ENCODE results near the gene KRTAP10-9.
"Not testable (repeated sequence)": the region's sequence is repeated elsewhere in the genome, so short reads cannot be mapped to it uniquely, and the experiment has no call there.

Gene KRTAP10-9, protein sequence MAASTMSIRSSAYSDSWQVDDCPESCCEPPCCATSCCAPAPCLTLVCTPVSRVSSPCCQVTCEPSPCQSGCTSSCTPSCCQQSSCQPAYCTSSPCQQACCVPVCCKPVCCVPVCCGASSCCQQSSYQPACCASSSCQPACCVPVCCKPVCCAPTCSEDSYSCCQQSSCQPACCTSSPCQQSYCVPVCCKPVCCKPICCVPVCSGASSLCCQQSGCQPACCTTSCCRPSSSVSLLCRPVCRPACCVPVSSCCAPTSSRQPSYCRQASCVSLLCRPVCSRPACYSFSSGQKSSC

DNA sequence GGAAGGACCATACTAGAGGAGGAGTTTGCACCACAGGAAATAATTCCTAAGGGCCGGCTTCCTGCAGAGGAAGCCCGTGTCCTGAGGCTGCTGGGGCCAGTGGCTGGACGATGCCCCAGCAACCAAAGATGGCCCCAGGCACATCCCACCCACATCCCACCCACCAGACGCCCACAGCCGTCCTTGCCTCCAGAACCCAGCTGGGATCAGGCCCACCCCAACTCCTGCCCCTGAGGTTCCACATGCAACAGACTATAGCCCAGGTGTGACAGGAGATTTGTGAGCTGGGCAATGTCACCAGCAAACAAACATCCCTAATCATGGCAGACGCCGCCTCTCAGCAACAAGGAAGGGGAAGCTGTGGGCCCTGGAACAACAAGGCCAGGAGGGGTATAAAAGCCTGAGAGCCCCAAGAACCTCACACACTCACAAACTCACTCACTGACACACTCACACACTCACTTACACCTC, at the start of gene KRTAP10-9:
Gene KRTAP10-9 (plus strand): TSS at position 421 of the 471 bp plus-strand sequence. CDS start 79 bp downstream, outside the sequence.
- DNase-seq, result no peak

DNA sequence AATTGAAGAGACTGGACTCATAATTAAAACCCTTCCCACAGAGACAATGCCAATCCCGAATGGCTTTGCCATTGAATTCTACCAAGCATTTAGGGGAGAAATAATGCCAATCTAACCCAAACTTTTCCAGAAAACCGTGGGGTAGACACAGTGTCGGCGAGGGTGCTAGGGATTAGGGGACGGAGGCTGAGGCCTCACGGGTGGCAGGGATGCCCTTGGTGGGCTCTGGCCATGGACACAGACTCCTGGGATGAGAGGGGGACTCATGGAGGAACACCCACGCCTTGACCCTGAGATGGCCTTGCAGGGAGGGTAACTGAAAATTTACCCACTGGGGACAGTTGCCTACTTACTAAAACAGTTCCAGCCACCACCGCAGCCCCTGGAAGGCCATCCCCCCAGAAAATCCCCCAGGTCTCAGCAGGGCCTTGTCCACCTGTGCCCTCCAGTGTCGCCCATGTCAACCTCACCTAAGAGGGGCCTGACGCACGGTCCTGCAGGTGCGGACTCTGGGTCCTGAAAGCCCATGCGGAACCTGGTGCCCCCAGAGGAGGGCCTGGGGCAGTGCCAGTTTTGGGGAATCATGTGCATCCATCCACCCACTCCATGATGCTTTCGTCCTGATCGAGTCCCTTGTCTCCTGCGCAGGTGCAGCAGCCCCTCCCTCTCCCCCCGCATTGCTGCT, 48.4 kb upstream of the KRTAP10-9 start:
- no peak for DNase-seq

DNA sequence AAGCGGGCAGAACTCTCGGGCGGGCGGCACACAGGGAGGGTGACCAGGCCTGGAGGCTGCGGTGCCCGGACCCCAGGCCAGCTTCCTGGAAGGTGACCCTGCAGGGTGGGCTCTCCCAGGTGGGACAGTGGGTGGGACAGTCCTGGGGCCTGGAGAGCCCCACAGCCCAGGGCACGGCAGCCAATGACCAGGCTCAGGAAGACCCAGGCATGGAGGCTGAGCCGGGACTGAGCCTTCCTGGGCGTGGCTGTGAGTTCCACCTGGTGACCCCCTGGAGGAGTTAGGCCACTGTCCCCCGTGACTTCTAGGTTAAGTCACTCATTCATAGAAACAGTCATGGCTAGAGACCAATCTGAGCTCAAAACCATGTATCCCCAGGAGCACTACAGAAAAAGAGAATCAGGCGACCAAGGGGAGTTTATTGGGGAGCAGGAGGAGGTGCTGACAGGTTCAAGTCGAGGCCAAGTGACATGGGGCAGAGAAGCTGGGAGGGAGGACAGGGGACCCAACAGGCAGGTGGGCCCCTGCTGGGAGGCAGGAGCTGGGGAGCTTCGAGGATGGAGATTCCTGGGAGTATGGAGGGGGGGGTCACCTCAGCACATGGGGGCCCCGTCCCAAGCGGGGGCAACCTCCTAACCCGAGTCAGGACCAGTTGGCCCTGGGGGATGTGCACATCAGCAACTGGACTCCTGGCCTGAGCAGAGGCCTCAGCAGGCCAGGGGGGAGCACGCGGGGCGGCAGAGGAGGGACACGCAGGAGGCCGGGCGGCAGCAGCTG, 47.6 kb upstream of the KRTAP10-9 start:
- no peak for DNase-seq

DNA sequence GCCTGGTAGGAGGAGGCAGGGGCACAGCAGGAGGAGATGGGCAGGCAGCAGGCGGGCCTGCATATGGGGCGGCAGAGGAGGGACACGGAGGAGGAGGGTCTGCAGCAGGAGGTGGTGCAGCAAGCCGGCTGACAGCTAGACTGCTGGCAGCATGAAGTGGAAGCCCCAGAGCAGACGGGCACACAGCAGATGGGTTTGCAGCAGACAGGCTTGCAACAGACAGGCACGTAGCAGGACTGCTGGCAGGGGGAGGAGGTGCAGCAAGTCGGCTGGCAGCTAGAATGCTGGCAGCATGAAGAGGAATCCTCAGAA, 47.1 kb upstream of the KRTAP10-9 start:
- no peak for DNase-seq

DNA sequence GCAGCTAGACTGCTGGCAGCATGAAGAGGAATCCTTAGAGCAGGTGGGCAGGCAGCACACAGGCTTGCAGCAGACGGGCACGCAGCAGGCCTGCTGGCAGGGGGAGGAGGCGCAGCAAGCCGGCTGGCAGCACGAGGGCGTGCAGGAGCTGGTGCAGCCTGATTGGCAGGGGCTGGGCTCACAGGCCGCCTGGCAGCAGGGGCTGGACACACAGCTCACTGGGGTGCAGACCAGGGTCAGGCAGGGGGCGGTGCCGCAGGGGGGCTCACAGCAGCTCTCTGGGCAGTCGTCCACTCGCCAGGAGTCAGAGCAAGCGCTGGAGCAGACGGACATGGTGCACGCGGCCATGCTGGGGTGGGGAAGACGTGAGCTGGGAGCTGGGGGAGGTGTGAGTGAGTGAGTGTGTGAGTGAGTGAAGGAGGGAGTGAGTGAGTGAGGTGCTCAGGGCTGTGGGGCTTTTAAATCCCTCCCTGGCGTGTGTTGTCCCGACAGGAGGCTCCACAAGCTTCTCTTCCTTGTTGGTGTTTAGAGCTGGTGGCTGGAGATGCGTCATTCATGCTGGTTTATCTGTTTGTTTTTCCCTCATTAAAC, 46.6 kb upstream of the KRTAP10-9 start, which contains the start of gene KRTAP10-5:
Gene KRTAP10-5 (minus strand): TSS at position 374 of the 591 bp plus-strand sequence. CDS start 26 bp downstream, at position 348.
- DNase-seq, result not testable (repeated sequence)

DNA sequence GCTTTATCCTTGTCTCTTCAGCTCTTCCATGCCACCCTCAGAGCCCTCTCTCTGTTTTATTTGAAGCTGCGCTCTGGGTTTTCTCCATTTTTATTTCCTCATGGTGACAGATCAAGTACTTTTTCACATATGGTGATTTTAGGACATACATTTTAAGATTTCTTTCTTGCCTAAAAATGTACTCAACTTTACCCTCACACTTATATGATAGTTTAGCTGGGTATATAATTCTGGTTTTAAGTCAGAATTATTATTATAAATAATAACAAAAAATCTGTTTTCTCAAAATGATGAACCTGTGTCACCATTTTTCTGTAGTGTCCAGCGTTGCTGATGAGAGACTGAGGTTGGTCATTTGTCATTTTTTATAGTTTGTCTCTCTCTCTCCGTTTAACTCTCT, 45.7 kb upstream of the KRTAP10-9 start:
- no peak for DNase-seq

DNA sequence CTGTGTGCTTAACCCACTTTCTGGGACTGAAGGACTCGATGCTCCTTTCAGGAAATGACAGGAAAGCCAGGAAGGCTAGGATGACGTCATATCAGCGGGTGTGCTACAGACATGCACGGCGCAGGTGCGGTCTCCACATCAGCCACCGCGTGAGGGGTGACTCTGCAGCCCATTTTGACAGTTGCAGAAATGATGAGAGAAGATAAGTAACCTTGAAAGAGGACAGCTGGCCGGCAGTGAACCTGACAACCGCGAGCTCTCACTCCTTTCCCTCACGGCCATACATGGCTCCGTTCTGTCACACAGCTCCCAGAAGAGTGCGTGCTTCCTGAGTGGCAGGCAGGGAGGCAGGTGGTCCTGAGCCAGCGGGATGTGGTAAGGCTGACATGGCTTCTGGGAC, 44.8 kb upstream of the KRTAP10-9 start:
- no peak for DNase-seq

DNA sequence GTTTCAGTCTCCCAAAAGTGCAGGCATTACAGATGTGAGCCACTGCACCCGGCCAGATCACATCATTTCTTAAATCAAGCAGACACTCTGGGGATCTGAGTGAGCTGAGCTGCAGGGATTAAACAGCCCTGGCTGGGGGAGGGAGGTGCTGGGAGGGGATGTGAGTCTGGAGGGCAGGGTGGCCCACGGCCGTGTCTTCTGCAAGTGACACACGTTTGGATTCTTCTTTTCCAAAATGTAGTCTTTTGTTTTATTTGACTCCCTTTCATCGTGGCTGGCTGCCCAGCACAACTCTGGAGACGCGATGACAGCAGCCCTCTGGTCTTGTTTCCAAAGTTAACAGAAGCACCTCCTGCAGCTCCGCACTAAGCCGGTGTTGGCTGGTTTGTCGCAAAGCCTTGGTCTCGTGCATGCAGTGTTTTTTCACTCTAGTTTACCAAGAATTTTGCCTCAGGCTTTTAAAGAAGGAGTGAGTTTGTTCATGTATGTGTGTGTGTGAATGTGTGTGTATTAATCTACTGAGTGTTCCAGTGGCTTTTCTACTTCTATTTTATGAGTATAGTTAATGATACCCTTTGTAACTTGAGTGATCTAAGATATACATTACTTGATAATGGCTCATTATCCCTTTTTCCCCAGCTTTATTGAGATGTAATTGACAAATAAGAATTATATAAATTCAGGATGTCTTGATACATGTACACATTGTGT, 43.6 kb upstream of the KRTAP10-9 start:
- DNase-seq, result no peak

DNA sequence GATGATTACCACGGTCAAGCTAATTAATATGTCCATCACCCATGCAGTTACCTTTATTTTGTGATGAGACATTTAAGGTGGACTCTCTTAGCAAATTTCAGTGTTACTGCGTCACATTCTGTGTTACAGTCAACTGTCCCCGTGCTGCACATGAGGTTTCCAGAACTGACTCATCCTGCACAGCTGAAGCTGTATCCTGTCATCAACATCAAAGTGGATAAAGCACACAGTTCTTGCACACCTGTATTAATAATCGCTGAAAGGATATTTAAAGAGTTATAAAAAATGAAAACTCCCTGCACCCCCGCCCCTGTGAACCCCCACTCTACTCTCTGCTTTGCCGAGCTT, 43.1 kb upstream of the KRTAP10-9 start:
- DNase-seq, result no peak

DNA sequence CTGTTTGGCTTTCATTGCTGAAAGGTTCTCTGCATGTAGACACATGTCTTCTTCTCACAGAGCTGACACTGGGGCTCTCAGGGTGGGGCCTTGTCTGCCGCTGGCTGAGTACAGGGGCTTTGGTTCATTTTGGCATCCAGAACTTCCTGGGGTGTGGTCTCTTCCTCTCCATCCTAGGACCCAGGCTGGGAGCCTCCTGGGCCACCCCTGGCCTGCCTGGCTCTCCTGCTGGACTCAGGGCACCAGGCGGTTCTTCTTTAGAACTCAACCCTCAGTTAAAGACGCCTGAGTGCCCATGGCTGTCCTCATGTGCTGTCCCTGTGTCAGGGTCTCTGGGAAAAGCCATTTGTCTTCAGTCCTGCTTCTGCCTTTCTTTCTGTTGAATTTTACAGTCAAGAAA, 41.0 kb upstream of the KRTAP10-9 start:
- DNase-seq, result no peak

DNA sequence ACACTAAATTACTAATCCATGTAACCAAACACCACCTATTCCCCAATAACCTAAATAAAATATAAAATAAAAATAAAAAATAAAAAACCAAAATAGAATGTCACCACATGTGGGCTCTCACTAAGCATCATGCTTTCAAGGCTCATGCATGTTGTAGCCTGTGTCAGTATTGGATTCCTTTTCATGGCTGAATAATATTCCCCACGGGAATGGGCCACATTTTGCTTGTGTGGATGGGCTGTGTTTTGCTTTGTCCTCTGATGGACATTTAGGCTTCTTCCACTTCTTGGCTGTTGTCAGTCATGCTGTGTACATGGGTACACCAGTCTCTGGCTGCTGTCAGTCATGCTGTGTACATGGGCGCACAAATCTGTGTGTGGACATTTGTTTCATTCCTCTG, 37.8 kb upstream of the KRTAP10-9 start:
- DNase-seq, result no peak

DNA sequence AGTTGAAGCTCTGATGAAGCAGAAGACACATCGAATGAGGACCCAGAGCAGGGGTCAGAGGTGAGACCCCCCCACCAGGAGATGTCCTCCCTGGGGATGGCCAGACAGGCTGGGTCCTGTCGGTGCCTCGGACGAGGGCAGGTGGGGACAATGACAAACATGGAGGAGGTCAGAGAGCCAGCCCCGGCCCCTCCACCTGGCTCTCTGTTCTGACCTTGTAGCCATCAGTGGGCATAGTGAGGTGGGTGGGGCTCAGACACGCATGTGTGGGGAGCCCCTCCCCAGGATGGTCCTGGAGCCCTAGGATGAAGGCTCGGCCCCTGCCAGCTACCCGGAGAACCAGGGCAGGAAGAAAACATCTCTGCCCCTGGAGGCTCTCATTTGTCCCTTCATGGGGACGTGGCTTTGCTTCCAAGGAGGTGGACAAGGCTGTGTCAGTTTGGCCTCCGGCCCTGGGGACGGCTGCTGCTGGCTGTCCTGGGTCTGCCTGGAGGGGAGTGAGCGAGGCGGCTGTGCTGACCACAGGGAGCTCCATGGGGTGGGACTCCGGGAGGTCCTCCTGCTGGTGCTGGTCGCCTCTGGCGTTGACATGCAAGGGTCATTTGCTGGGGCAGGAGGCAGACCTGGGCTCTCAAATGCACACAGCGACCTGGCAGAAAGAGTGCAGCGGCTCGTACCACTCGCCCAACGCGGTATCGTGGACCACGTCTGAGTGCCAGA, 37.1 kb upstream of the KRTAP10-9 start:
- DNase-seq, result no peak

DNA sequence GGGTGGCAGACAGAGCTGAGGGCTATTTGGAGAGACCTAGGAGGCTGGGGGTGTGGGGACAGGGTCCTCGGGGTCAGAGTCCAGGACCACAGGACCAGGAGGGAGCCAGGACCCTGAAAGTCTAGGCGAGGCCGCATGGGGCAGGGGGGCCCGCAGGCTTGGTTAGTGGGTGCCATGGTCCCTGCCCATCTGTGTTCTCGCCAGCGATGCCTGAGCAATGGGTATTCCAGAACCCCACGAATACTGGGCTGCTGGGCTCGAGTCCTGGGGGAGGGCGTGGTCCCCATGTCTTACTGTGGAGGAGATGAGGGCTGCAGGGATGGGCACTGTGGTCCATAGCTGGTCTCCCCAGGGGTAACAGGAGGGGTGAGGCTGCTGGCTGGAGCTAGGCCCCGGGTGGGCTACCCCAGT, 36.6 kb upstream of the KRTAP10-9 start:
- no peak for DNase-seq

DNA sequence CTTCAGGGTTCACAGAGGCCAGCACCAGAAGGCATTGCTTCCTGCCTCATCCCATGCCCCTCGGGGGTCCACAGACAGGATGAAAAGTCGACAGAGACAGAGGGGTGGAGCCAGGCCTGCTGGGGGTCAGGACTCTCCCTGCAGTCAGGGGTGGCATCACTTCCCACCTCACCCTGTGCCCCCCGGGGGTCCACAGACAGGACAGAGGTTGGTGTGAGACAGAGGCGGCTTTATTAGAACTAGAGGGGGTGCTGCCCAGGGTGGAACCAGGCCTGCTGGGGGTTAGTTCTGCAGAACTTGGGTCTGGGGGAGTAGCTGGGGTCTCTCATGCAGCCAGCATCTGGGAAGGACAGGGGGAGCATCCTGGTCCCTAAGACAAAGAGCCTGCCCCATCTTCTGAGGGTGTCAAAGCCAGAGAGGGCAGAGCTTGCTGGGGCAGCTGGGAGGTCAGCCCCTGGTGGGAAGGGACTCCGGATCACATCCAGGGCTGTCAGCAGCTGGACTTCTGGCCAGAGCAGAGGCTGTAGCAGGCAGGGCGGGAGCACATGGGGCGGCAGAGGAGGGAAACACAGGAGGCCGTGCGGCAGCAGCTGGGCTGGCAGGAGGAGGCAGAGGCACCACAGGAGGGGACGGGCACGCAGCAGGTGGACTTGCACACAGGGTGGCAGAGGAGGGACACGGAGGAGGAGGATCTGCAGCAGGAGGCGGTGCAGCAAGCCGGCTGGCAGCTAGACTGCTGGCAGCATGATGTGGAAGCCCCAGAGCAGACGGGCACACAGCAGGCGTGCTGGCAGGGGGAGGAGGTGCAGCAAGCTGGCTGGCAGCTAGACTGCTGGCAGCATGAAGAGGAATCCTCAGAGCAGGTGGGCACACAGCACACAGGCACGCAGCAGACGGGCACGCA, 35.7 kb upstream of the KRTAP10-9 start:
- DNase-seq, result not testable (repeated sequence)

DNA sequence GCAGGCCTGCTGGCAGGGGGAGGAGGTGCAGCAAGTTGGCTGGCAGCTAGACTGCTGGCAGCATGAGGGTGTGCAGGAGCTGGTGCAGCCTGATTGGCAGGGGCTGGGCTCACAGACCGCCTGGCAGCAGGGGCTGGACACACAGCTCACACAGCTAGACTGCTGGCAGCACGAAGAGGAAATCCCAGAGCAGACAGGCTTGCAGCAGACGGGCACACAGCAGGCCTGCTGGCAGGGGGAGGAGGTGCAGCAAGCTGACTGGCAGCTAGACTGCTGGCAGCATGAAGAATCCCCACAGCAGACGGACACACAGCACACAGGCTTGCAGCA, 35.1 kb upstream of the KRTAP10-9 start:
- DNase-seq, result not testable (repeated sequence)

DNA sequence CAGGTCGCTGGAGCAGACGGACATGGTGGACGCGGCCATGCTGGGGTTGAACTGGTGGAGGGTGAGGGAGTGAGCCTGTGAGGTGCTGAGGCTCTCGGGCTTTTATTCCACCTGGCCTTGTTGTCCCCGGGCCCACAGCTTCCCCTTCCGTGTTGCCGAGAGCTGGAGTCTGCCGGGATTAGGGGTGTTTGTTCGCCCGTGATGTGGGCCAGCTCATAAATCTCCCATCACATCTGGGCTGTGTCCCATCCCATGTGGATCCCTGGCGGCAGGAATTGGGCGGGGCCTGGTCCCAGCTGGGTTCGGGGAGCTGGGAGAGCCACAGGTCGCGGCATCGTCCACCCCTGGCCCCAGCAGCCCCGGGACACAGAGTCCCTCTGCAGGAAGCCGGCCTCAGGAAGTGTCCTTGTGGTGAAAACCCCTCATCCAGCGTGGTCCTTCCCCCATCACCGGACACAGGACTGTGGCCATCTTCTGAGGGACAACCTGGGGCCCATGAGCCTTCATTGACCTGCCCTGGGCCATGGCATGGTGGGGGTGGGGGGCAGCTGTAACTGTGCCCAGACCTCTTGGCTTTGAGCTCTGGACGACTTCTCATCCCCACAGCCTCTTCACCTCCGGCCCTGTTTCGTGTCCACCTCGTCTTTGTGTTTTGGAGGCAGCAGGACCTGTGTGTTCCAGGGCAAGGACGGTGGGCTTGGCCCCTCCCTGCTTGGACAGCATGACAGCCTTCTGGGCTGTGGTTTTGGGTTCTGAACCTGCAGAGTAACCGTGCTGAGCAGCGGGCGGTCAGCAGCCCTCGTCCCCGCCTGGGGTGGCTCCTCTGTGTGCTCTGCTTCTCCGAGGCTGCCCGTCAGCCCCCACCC, 34.2 kb upstream of the KRTAP10-9 start, which contains the start of gene KRTAP10-6:
Gene KRTAP10-6 (minus strand): TSS at position 60 of the 866 bp plus-strand sequence. CDS start 21 bp downstream, at position 39.
- no peak for DNase-seq

DNA sequence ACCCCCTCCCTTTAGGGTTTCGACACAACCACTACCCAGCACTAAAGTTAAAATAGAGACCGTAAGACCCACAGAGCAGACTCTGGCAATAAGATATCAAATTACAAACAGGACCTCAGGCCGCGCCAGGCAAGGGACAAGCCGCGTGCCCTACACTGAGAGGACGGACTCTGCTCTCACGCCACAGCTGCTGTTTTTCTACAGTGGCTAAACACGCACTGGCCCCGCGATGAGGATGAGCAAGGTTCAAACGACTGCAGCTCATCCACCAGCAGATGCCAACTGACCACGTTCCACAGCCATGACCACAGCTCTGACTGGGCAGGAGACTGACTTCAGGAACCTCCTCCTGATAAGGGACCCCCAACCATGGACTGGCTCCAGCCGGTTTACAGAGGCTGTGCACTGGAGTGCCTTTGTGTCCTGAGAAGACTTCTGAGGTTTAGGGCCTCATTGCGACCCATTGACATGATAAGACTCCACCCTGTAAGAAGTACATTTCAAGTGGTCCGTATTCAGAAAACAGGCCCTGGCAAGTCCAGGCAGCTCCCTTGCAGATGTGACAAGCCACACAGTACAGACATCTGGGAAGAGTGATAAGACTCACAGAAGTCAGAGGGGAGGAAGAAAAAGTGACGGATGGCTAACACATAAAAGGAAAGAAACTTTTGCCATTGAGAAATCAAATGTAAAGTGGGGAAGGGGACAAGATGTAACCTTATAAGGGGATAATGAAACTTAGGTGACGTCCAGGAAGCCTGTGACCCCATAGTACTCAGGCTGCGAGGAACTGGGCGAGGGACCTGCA, 33.1 kb upstream of the KRTAP10-9 start:
- peak; percentile 77 for DNase-seq

DNA sequence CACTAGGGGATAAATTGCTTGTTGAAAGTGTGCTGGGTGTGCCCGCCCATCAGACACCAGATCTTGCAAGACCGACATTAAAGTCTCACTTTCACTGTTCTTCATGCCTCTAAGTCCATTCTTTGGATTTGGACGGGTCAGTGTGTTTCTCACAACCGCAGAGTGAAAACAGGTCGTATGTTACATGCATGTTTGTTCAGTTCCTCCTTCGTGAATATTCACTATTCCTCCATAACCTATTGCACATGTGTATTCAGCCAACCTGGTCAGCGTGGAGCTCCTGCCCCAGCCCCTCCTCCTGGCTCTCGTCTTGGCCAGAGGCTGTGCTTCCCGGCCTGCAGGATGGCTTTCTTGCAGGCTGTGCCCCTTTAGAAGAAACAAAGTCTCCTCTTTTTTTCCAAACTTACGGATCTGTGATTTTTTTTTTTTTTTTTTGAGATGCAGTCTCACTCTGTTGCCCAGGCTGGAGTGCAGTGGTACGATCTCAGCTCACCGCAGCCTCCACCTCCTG, 32.4 kb upstream of the KRTAP10-9 start:
- DNase-seq, result no peak

DNA sequence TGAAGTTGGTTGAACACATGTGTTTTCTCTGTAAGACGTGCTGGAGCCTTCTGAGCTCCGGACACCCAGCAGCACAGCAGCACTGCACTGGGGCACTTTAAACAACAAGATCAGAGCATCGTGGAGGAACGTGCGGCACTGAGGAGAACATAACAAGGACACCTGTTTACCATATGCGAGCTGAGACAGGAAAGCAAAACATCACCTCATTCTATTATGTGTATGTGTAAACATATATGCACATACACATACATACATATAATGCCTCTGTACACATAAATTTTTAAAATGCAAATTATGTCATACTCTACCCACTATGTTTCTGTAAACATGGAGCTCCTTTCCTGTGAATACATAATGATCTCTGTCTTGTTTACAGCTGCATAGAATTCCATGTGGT, 31.4 kb upstream of the KRTAP10-9 start:
- DNase-seq, result no peak
